Stimulated activated CD8-positive, alpha-beta memory T cell treated with anti-CD3 and anti-CD28 coated beads, Interleukin-7, amount 100 ng/mL, for 4 hours (primary cell): ENCODE measurements around the gene ZDHHC23.

Source experiments
- DNase-seq, 2 donors: peaks; one replicate each; pipeline ENCODE4 v3.0.0-alpha.2; 2020; ENCODE audit warnings: low read depth in 2 of 2

ZDHHC23 gene

GRCh38 chr3:114011059-114011797 is 63.4 kb downstream of the ZDHHC23 start:
- no peak for DNase-seq
